Activated CD8-positive, alpha-beta memory T cell treated with anti-CD3 and anti-CD28 coated beads for 24 hours (primary cell): ENCODE measurements around the gene PDSS2.
"Not testable (repeated sequence)": the region's sequence is repeated elsewhere in the genome, so short reads cannot be mapped to it uniquely, and the experiment has no call there.

Experiments
- DNase-seq: peaks from one replicate; pipeline ENCODE4 v3.0.0-alpha.2; 2020

Gene PDSS2

GRCh38 chr6:107473660-107474059 lies 14.3 kb upstream of the PDSS2 start:
- no peak for DNase-seq

GRCh38 chr6:107470364-107470763 lies 11.0 kb upstream of the PDSS2 start:
- no peak for DNase-seq

- DNase-seq, result no peak
Observed at GRCh38 chr6:107466062-107466461, 6.7 kb upstream of the PDSS2 start.

GRCh38 chr6:107460083-107460631 lies 793 bp upstream of the PDSS2 start:
- no peak for DNase-seq

GRCh38 chr6:107458672-107459282 lies 587 bp downstream of the PDSS2 start:
- DNase-seq, result no peak

GRCh38 chr6:107448776-107449175 lies 10.6 kb downstream of the PDSS2 start:
- no peak for DNase-seq

- no peak for DNase-seq
Observed at GRCh38 chr6:107447663-107448216, 11.6 kb downstream of the PDSS2 start.

GRCh38 chr6:107444277-107444676 lies 15.1 kb downstream of the PDSS2 start:
- DNase-seq, result no peak

GRCh38 chr6:107443608-107444267 lies 15.6 kb downstream of the PDSS2 start:
- DNase-seq, result no peak

GRCh38 chr6:107442938-107443607 lies 16.3 kb downstream of the PDSS2 start:
- no peak for DNase-seq

- DNase-seq, result no peak
Observed at GRCh38 chr6:107441682-107442081, 17.7 kb downstream of the PDSS2 start.

GRCh38 chr6:107440936-107441335 lies 18.4 kb downstream of the PDSS2 start:
- no peak for DNase-seq

- no peak for DNase-seq
Observed at GRCh38 chr6:107439406-107439805, 20.0 kb downstream of the PDSS2 start.

GRCh38 chr6:107437691-107438090 lies 21.7 kb downstream of the PDSS2 start:
- no peak for DNase-seq

GRCh38 chr6:107436881-107437280 lies 22.5 kb downstream of the PDSS2 start:
- no peak for DNase-seq

GRCh38 chr6:107435798-107436197 lies 23.6 kb downstream of the PDSS2 start:
- DNase-seq, result no peak

- no peak for DNase-seq
Observed at GRCh38 chr6:107434812-107435211, 24.6 kb downstream of the PDSS2 start.

- DNase-seq, result not testable (repeated sequence)
Observed at GRCh38 chr6:107425951-107426350, 33.4 kb downstream of the PDSS2 start.

- no peak for DNase-seq
Observed at GRCh38 chr6:107423474-107423990, 35.8 kb downstream of the PDSS2 start.

GRCh38 chr6:107421696-107422256 lies 37.6 kb downstream of the PDSS2 start:
- no peak for DNase-seq

- no peak for DNase-seq
Observed at GRCh38 chr6:107419733-107420132, 39.6 kb downstream of the PDSS2 start.

- DNase-seq, result no peak
Observed at GRCh38 chr6:107418118-107418517, 41.2 kb downstream of the PDSS2 start.

GRCh38 chr6:107416145-107416544 lies 43.2 kb downstream of the PDSS2 start:
- no peak for DNase-seq
